ENCODE results near the gene MMD.
"Not testable (repeated sequence)": the region's sequence is repeated elsewhere in the genome, so short reads cannot be mapped to it uniquely, and the experiment has no call there.

The MMD gene

GRCh38 chr17:55421179-55421934 lies at the start of gene MMD:
TSS of gene MMD (minus strand) at chr17:55421835. CDS start at chr17:55421695, 140 bp downstream.
- Histone ChIP-seq H3K9me3 (ENCODE audit: control insufficient read depth in 1 of 2, low read length in 2 of 2) (no peaks in the 10 kb centered on the region), H3K27me3 (ENCODE audit: control insufficient read depth in 1 of 2, insufficient read depth in 2 of 2, low read length in 2 of 2) (no peaks in the 10 kb centered on the region), H3K36me3 (ENCODE audit: control insufficient read depth in 1 of 2, insufficient read depth in 2 of 2, low read length in 2 of 2) (no peaks in the 10 kb centered on the region), H3K4me1 (ENCODE audit: control insufficient read depth in 1 of 2, insufficient read depth in 2 of 2, low read length in 2 of 2) (peaks cover 15 to 21% of the 10 kb centered on the region in 2 donors), H3K27ac (ENCODE audit: low read depth, low read length) (peak within 1 kb of the TSS; percentile 71), H3K9ac (ENCODE audit: low read depth in 1 of 2, low read length in 2 of 2) (peak within 1 kb of the TSS; percentile 91 to 96), H3K4me3 (ENCODE audit: low read depth in 1 of 2, low read length in 2 of 2) (peak within 1 kb of the TSS; percentile 93)

DNA sequence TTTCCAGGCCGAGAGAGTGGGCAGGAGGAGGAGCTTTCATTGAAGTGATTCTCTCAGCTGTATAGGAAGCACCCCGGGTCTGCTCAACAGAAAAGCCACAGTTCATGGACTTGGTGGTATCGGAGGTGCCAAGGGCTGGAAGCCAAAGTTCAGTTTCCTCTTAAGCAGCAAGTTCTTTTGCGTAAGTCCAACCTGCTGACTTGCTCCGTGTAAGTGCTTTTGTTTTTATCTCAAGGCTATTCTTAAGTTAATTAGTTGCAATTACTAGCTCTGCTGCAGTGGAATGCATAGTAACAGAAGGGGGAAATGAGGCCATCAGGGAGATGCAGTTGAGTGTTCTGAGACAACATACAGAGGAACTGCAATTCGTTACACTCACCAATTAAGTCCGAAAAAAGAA lies 45.0 kb upstream of the MMD start:
- Histone ChIP-seq H3K27me3 (ENCODE audit: control insufficient read depth in 1 of 2, insufficient read depth in 2 of 2, low read length in 2 of 2) (no peaks in the 10 kb centered on the region), H3K9me3 (ENCODE audit: control insufficient read depth in 1 of 2, low read length in 2 of 2) (no peaks in the 10 kb centered on the region), H3K36me3 (ENCODE audit: control insufficient read depth in 1 of 2, insufficient read depth in 2 of 2, low read length in 2 of 2) (no peaks in the 10 kb centered on the region), H3K4me1 (ENCODE audit: control insufficient read depth in 1 of 2, insufficient read depth in 2 of 2, low read length in 2 of 2) (peaks cover 10 to 18% of the 10 kb centered on the region in 2 donors), H3K4me3 (ENCODE audit: low read depth in 1 of 2, low read length in 2 of 2) (peak overlapping the region in 1 of 2 donors; percentile 32), H3K9ac (ENCODE audit: low read depth in 1 of 2, low read length in 2 of 2) (no peak overlapping the region), H3K27ac (ENCODE audit: low read depth, low read length) (no peak overlapping the region)

DNA sequence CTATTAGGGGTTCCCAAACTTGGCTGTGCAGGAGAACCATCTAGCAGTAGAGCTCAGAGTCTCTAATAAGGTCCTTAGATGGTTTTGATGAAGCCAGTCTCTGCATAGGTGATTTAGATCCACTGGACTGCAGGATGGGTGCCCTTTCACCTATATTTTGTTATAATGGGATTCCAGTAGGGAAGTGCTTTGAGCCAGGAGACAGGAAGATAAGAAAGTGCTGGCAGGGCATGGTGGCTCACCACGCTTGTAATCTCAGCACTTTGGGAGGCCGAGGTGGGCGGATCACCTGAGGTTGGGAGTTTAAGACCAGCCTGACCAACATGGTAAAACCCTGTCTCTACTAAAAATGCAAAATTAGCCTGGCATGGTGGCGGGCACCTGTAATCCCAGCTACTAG lies 44.1 kb upstream of the MMD start:
- H3K36me3 ChIP-seq (ENCODE audit: control insufficient read depth in 1 of 2, insufficient read depth in 2 of 2, low read length in 2 of 2); H3K9ac ChIP-seq (ENCODE audit: low read depth in 1 of 2, low read length in 2 of 2); H3K27ac ChIP-seq (ENCODE audit: low read depth, low read length); H3K9me3 ChIP-seq (ENCODE audit: control insufficient read depth in 1 of 2, low read length in 2 of 2); H3K4me3 ChIP-seq (ENCODE audit: low read depth in 1 of 2, low read length in 2 of 2); H3K27me3 ChIP-seq (ENCODE audit: control insufficient read depth in 1 of 2, insufficient read depth in 2 of 2, low read length in 2 of 2): not testable (repeated sequence)
- H3K4me1 ChIP-seq (ENCODE audit: control insufficient read depth in 1 of 2, insufficient read depth in 2 of 2, low read length in 2 of 2), result peaks cover 10 to 18% of the 10 kb centered on the region in 2 donors

- H3K36me3 ChIP-seq (ENCODE audit: control insufficient read depth in 1 of 2, insufficient read depth in 2 of 2, low read length in 2 of 2), result no peaks in the 10 kb centered on the region
Observed at GRCh38 chr17:55463600-55463999, 42.0 kb upstream of the MMD start.

DNA sequence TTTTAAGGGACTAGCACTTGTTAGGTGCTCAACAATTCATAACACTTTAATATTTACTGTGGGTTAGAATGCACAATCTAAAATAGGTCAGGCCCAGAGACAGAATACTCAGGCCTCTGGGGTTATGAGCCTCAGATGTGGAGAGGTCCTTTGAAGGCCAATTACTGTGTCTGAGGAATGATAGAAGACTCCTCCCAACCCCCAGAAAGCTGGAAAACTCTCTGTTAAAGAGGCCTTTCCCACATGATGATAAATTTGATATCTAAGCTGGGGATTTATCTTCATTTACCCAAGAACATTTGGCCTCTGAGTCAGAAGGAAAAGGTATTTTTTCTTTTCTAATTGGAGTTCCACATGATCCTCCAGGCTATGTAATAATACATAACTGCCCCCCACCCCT lies 41.1 kb upstream of the MMD start:
- Histone ChIP-seq H3K36me3 (ENCODE audit: control insufficient read depth in 1 of 2, insufficient read depth in 2 of 2, low read length in 2 of 2) (no peaks in the 10 kb centered on the region), H3K4me3 (ENCODE audit: low read depth in 1 of 2, low read length in 2 of 2) (no peak overlapping the region), H3K9ac (ENCODE audit: low read depth in 1 of 2, low read length in 2 of 2) (no peak overlapping the region), H3K9me3 (ENCODE audit: control insufficient read depth in 1 of 2, low read length in 2 of 2) (no peaks in the 10 kb centered on the region), H3K27me3 (ENCODE audit: control insufficient read depth in 1 of 2, insufficient read depth in 2 of 2, low read length in 2 of 2) (no peaks in the 10 kb centered on the region), H3K4me1 (ENCODE audit: control insufficient read depth in 1 of 2, insufficient read depth in 2 of 2, low read length in 2 of 2) (peaks cover 10 to 18% of the 10 kb centered on the region in 2 donors), H3K27ac (ENCODE audit: low read depth, low read length) (no peak overlapping the region)

More at GRCh38 chr17:55463600-55463999, 42.0 kb upstream of the MMD start:
- Histone ChIP-seq H3K9me3 (ENCODE audit: control insufficient read depth in 1 of 2, low read length in 2 of 2) (no peaks in the 10 kb centered on the region), H3K4me1 (ENCODE audit: control insufficient read depth in 1 of 2, insufficient read depth in 2 of 2, low read length in 2 of 2) (peaks cover 10 to 18% of the 10 kb centered on the region in 2 donors), H3K27me3 (ENCODE audit: control insufficient read depth in 1 of 2, insufficient read depth in 2 of 2, low read length in 2 of 2) (no peaks in the 10 kb centered on the region), H3K4me3 (ENCODE audit: low read depth in 1 of 2, low read length in 2 of 2) (no peak overlapping the region), H3K9ac (ENCODE audit: low read depth in 1 of 2, low read length in 2 of 2) (no peak overlapping the region), H3K27ac (ENCODE audit: low read depth, low read length) (no peak overlapping the region)

DNA sequence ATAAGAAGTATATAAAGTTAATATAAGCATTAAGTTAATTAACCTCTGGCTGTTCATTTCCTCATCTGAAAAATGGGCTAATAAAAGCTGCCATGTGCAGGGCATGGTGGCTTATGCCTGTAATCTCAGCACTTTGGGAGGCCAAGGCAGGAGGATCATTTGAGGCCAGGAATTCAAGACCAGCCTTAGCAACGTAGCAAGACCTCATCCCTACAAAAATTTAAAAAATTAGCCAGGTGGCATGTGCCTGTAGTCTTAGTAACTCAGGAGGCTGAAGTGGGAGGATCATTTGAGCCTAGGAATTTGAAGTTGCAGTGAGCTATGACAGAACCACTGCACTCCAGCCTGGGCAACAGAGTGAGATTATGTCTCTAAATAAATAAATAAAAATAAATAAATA lies 40.6 kb upstream of the MMD start:
- Histone ChIP-seq H3K27me3 (ENCODE audit: control insufficient read depth in 1 of 2, insufficient read depth in 2 of 2, low read length in 2 of 2) (no peaks in the 10 kb centered on the region), H3K4me1 (ENCODE audit: control insufficient read depth in 1 of 2, insufficient read depth in 2 of 2, low read length in 2 of 2) (peaks cover 10 to 14% of the 10 kb centered on the region in 2 donors), H3K36me3 (ENCODE audit: control insufficient read depth in 1 of 2, insufficient read depth in 2 of 2, low read length in 2 of 2) (no peaks in the 10 kb centered on the region), H3K9me3 (ENCODE audit: control insufficient read depth in 1 of 2, low read length in 2 of 2) (no peaks in the 10 kb centered on the region), H3K9ac (ENCODE audit: low read depth in 1 of 2, low read length in 2 of 2) (no peak overlapping the region), H3K27ac (ENCODE audit: low read depth, low read length) (no peak overlapping the region), H3K4me3 (ENCODE audit: low read depth in 1 of 2, low read length in 2 of 2) (no peak overlapping the region)

DNA sequence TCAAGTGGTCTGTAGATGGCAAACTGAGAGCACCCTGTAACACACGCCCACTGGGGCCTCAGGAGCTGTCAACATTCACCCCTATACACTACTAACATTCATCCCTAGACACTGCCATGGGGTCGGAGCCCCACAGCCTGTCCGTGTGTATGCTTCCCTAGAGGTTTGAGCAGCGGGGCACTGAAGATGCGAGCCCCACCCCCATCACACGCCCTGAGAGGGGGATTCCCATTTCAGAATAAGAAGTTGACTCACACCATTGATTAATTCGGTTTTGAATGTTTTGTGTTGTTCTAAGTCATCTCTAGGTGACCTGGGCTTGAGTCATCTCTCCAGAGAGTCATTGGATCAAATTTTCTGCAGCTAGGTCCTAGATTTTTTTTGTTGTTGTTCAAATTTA lies 37.3 kb upstream of the MMD start:
- Histone ChIP-seq H3K4me1 (ENCODE audit: control insufficient read depth in 1 of 2, insufficient read depth in 2 of 2, low read length in 2 of 2) (peaks cover 0 to 7% of the 10 kb centered on the region in 2 donors), H3K9me3 (ENCODE audit: control insufficient read depth in 1 of 2, low read length in 2 of 2) (no peaks in the 10 kb centered on the region), H3K36me3 (ENCODE audit: control insufficient read depth in 1 of 2, insufficient read depth in 2 of 2, low read length in 2 of 2) (no peaks in the 10 kb centered on the region), H3K27me3 (ENCODE audit: control insufficient read depth in 1 of 2, insufficient read depth in 2 of 2, low read length in 2 of 2) (no peaks in the 10 kb centered on the region), H3K27ac (ENCODE audit: low read depth, low read length) (no peak overlapping the region), H3K4me3 (ENCODE audit: low read depth in 1 of 2, low read length in 2 of 2) (no peak overlapping the region), H3K9ac (ENCODE audit: low read depth in 1 of 2, low read length in 2 of 2) (no peak overlapping the region)

DNA sequence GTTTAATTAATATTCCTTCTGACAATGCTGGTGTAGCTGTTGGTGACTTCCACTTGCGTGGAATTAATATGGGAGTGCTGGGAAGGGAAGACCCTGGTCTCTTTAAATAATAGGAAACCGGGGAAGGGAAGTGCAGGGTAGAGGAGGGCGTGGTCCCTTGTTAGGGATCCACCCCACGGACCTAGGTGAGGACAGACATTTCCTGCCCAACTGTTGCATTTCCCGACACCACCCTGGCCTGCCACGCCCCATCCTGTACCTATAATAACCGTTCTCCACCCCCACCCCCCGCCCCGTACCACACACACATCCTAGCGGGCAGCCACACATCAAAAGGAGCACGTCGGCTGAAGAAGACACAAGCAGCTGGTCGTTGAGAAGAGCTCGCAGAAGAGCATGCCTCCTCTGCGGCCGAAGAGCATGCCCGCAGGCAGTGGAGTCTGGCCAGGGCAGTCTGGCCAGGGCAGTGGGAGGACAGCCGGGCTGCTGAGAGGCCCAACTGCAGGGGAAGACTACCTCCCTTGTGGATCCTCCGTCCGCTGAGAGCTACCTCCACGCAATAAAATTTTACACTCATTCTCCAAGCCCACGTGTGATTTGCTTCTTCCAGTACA lies 36.8 kb upstream of the MMD start:
- Histone ChIP-seq H3K4me1 (ENCODE audit: control insufficient read depth in 1 of 2, insufficient read depth in 2 of 2, low read length in 2 of 2) (peaks cover 4 to 7% of the 10 kb centered on the region in 2 donors), H3K9me3 (ENCODE audit: control insufficient read depth in 1 of 2, low read length in 2 of 2) (no peaks in the 10 kb centered on the region), H3K9ac (ENCODE audit: low read depth in 1 of 2, low read length in 2 of 2) (no peak overlapping the region), H3K27ac (ENCODE audit: low read depth, low read length) (no peak overlapping the region), H3K27me3 (ENCODE audit: control insufficient read depth in 1 of 2, insufficient read depth in 2 of 2, low read length in 2 of 2) (no peaks in the 10 kb centered on the region), H3K36me3 (ENCODE audit: control insufficient read depth in 1 of 2, insufficient read depth in 2 of 2, low read length in 2 of 2) (no peaks in the 10 kb centered on the region), H3K4me3 (ENCODE audit: low read depth in 1 of 2, low read length in 2 of 2) (no peak overlapping the region)

- Histone ChIP-seq H3K27ac (ENCODE audit: low read depth, low read length) (no peak overlapping the region), H3K4me1 (ENCODE audit: control insufficient read depth in 1 of 2, insufficient read depth in 2 of 2, low read length in 2 of 2) (peaks cover 7 to 10% of the 10 kb centered on the region in 2 donors), H3K9ac (ENCODE audit: low read depth in 1 of 2, low read length in 2 of 2) (no peak overlapping the region), H3K9me3 (ENCODE audit: control insufficient read depth in 1 of 2, low read length in 2 of 2) (no peaks in the 10 kb centered on the region), H3K36me3 (ENCODE audit: control insufficient read depth in 1 of 2, insufficient read depth in 2 of 2, low read length in 2 of 2) (no peaks in the 10 kb centered on the region), H3K27me3 (ENCODE audit: control insufficient read depth in 1 of 2, insufficient read depth in 2 of 2, low read length in 2 of 2) (no peaks in the 10 kb centered on the region), H3K4me3 (ENCODE audit: low read depth in 1 of 2, low read length in 2 of 2) (no peak overlapping the region)
Observed at GRCh38 chr17:55456307-55457240, 34.9 kb upstream of the MMD start.

All from duodenal mucosa (tissue), 2 donors.